HS-5 (cell line): ENCODE measurements around the gene TFAP2D.

Experiments used
- DNase-seq: peaks from one replicate; pipeline ENCODE4 v3.0.0-alpha.2; 2012; ENCODE audit warnings: low read depth

The TFAP2D gene

DNA sequence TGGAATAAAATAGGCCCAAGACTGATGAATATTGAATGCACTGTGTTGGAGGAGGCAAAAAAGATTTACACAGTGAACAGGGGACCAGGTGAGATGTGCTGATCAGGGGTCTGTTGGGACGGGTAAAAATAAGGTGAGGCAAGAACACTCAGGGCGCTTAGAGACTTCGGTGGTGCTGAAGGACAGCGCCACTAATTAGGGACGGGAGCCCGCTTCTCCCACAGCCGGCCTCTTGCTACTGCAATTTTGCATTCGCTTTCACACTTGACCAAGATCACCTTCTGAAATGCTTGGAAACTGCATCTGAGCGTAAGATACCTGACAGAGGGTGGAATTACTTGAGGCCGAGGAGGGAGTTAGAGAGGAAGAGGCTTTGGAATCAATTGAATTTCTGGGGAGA lies 7.3 kb downstream of the TFAP2D start:
- DNase-seq = no peak

DNA sequence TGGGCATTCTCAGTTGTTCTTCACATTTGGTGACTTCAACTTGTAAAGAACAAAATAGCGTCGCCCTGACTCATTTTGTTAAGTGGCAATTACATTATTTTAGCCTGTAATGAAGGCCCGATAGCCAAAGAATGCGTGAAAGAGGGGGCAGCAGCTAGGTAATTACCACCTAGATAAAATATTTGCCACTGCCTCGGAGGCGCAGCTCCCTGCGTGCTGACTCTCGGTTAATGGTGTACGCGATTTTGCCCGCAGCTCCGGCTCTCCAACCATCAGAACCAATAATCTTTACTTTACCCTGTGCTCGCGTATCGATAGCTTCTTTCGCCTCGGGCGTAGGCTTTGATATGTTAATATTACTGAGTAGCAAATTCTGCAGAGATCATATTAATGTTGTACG lies 8.7 kb downstream of the TFAP2D start:
- DNase-seq = no peak

DNA sequence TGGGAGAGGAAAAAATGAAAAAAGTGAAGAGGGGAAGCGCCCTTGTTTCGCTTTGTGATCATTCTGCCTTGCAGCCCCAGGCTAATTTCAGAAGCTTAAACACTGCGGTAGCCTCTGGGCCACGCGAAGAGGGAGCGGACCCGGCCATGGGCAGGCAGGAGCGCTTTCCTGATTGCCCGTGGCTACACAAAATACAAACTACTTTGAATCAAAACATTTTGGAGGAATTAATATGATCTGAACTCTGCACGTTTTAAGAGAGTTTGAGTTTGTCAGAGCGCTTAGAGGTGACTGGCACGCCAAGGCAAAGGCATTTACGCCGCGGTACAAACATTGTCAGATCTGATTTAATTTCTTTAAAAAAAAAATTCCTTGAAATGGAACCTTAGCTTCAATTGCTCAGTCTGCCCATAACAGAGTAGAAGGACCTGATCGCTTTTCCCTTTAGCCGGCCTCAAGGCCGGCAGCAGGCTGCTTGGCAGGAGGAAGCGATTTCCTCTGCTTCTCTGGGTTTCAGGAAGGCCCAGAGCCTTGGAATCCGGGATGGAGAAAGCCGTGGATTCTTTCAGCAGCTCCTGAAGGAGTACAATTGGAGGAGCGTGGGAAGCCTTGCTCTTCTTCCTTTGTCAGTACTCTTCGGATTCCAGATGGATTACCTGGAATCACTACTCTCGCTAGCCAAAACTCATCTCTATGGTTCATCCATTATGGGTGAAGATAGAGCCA lies 9.7 kb downstream of the TFAP2D start:
- DNase-seq = no peak

DNA sequence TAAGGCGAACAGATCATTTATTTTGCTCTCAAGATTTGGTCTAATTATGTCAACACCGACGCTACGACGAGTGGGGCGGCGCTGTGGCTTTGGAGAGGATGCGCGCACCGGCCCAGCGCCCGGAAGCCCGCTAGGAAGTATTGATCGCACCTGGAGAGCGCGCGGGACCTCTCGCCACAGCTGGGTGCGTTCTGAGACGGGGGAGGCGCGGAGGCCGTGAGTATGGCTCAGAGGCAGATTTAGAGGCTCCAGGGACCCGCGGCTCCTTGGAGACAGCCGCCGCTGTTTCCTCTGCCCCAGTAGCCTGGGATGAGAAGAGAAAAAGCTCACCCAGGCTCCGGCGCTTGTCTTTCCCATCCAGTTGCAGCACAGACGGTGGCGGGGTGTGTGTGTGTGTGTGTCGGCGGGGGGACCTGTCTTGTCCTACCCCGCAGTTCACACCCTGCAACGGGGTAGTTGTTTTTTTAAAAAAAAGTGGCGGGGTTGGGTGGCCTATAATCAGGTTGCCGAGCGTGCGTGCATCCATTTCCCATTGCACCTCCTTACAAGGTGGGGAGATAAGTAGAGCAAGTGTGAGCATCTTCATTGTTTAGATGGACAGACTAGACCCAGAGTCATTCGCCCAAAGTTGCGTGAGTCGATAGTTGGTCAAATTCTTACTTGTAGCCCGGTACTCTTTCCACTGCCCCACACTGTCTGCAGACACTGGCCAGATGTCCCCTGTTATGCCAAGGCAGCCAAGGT lies 11.2 kb downstream of the TFAP2D start:
- DNase-seq = no peak

DNA sequence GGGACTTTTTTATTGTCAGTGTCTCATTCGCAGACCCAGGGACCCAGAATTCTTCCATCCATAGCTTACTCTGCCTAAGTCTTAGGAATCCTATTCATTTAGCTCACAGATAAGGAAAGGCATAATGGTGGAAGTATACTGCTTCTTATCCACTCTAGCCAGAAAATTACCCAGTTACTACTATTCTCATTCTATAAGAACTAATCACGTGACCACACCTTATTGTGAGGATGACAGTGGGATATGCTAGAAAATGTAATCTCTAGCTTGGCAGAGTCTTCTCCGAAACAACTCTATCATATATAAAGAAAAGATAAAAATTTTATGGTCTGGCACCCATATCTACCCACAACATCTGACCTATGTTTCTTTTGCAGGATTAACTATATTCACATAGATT lies 21.2 kb downstream of the TFAP2D start:
- no peak for DNase-seq

DNA sequence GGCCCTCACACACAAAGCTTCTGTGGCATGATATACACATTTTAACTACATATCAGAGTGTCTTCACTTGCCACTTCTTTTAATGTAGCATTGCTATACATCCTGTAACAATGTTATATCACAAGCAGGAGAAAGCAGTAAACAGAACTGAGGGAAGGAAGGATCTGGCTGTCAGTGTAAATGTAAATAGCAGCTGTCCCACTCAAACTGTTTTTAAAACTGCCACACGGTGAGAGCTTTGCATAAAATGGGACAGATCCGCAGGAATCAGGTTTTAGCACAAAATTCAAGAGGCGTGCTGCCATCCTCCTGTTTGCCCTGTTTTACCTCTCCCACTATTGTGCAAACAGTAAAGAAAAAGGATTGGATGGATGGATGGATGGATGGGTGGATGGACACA lies 28.8 kb downstream of the TFAP2D start:
- DNase-seq = no peak

DNA sequence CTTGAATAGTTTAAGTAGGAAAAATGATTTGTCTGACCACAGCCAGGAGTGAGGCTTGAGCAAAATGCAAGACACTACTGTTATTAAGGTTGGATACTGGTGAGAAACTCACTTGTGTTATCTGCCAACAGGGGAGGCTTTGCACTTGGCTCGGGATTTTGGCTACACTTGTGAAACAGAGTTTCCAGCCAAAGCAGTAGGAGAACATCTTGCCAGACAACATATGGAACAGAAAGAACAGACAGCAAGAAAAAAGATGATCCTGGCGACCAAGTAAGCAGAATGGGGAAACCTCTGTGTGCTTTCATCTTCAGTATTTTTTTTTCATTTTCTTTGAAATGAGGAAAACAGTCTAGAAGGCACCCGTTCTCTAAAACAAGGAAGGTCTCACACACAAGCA lies 31.6 kb downstream of the TFAP2D start:
- no peak for DNase-seq

DNA sequence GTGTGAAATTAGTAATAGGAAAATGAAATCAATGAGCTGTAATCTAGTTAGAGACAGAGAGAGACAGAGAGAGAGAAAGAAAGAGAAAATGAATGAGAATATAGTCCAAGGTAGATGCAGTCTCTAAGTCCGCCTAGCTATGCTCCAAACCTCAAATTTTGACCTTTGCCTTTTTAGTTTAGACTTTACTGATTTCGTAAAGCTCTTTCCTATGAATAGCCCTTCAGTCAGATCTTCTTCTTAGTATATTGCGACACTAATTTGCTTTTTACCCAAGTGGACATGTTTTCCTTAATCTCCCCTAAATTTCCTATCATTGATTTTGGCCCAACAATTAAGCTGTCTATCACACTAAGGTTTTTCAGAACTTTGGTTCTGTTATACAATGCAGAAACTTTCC lies 49.5 kb downstream of the TFAP2D start:
- no peak for DNase-seq

DNA sequence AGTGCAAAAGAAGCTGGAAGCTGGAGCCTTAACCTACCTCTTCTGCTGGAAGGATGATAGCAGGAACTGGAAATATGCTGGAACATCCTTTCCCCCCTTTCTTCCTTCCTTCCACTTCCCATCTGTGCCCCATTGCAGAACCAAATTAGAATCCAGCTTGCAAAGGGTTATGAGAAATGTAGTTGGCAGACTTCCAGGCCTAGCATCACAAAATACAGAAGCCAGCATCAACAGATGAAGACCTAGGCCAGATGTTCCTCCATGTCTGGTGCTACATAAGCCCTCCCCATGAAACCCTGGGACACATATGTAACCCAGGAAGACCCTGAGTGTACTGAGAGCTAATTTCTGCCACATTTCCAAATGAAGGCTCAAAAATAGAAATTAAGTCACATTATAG lies 65.4 kb downstream of the TFAP2D start:
- DNase-seq = no peak

DNA sequence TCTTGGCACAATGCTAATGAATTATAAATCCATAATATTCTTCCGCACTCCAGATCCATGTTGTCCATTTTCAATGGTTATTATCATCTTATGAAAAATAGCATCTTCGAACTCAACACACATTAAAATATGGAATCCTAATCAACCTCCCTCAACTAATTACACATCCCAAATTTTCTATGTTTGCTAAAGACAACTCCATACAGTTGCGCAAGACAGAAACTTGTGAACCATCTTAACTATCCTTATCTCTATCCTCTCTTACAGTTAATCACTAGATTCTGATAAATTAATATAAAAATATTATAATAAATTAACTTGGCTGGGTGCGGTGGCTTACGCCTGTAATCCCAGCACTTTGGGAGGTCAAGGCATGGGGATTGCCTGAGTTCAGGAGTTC lies 67.1 kb downstream of the TFAP2D start:
- DNase-seq = no peak

DNA sequence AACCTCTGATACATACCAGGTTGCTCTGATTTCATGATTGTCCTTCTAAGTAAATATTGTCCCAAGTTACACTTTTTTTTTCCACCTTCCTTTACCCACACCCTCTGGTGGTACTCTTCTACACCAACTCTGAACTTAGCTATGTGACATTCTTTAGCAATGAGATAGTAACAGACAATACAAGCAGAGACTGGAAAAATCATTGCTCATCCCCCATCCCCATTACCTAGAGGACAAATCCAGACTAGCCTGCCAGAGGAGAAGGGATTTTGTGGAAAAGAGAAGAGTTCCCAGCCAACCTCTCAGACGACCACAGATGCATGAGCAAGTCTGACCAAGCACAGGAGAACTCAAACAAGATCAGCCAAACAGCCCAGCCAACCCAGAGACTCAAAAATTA lies 72.6 kb downstream of the TFAP2D start:
- DNase-seq = no peak

DNA sequence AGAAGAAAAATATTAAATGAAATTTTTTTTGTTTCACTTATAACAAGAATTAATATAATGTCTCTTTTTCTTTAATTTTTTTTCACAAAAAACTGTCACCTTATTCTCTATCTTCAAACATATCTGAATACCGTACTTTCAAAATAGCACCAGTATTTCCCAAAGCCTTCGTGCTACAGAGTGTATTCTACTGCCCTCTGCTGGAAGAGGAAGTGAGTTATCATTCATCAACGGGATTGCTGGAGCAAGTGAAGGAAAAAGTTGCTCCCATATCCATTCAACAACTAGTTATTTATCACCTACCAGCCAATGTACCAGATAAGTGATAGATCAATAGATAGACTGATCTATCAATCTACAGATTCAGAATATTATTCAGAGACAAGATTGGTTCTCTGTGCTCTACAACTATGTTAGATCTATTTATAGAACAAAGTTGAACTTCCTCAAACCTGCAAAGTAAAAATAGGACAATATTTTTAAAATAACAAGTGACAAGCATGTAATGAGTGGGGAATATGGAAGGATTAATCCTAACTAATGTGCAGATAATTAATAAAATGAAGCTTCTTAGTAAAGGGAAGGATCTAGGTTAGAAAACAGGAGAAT lies 78.7 kb downstream of the TFAP2D start:
- peak; percentile 23 for DNase-seq

DNA sequence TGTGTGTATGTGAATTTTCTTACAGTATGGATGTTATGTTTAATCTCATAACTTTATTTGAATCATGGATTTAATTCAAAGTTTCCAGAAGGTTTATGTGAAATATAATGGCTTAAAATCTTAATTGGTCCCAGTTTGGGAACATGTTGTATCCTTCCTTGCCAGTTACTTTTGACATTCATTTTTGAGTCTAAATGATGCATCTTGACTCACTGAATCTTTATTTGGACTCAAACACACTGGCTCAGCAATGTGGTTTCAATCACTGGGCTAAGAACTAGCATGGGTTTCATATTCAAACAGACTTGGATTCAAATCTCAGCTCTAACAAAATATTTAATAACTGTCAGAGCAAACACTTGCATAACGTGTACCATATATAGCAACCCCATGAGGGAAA lies 79.4 kb downstream of the TFAP2D start:
- no peak for DNase-seq

DNA sequence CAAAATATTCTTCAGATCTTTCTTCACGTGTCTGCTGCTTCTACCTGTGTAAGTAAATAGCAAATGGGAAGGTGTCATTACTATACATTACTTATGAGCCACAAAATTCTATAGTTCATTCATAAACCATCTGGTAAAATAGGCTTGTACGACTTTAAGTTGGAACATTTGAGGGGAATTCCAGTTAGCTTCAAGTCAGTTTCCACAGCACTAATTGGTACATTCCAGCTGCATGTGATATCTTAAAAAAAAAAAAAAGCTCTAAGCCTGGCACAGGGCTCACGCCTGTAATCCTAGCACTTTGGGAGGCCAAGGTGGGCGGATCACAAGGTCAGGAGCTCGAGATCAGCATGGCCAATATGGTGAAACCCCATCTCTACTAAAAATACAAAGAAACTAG lies 82.2 kb downstream of the TFAP2D start:
- no peak for DNase-seq

DNA sequence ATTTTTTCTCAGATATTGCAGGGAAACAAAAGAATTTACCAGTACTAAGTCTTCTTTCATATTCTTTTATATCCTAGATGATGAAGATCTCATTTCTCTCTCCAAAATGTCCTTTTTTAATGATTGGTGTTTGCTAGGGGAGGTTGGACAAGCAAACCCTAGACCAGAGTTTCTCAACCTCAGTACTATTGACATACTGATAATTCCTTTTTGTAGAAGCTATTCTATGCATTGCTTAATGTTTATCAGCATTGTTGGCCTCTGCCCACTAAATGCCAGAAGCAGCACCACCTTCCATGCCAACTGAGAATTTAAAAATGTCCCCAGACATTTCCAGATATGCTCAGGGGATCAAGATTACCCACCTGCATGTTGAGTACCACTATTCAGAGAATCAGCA lies 91.0 kb downstream of the TFAP2D start:
- DNase-seq = no peak

DNA sequence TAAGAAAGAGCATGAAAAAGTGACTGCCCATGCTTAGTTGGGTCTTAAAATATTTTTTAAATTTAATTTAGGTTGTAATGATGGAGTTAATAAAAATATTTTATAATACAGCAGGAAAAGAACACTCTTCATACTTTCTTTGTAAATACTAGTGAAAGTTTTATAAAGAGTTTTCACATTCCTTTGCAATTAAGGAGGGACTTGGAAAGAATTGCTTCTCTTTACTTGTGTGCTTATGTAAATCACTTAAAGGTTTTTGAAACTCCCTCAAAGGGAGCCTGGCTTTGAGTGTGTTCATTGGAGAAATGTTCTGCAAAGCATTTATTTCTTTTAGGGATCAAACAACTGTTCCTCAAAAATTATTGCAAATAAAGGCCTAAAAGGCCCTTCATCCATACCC lies 93.7 kb downstream of the TFAP2D start:
- no peak for DNase-seq

DNA sequence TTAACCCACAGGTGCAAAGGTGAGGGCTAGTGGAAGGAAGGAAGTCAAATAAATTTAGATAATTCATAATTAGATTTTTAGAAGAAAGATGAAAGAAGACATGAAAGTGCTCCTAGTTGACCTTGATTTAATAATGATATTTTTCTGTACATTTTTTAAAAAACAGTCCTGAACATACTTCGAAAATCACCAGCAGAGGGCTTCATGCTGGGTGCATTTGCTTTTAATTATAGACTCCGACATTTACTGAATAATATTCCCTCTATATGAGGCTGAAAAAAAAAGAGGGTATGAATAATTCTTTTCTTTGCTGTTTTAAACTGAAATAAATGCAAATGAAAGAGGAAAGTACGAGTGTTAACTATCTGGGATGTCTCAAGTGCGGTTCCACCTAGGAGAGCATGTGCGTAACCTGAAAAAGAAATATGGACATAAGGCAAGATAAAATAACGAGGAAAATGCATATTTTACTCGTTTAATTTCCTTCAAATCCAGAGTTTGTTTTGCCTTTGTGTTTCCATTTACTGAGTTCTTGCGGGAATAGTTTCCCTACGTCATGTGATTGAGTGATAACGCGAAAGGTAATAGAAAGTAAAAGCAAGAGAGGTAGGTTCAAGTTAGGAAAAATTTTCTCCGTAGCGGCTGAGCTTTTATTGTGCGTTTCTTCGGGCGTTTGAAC lies 102.2 kb downstream of the TFAP2D start:
- peak; percentile 24 for DNase-seq

DNA sequence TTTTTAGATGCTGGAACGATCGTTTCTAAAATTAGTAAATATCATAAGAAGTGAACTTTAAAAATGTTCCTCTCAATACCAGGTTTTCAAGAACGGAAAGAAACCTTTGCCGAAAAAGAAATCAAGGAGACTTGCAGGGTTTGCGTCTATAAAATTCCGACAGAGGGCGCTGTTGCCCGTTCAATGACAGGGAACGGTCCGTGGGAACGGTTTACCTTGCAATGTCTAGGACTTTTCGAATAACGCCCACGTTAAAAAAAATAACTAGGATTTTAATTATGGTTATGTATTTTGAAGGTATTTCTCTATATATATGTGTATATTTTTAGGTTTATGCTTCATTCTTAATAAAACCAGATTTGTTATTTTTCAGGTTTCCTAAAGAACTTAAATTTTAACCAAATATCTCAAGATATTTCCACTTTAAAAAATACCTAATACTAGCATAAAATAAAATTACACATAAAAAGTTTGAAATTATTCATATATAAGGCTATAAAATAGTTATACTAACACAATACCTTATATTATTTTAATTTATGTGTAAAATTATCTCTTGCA lies 102.9 kb downstream of the TFAP2D start:
- peak; percentile 55 for DNase-seq

DNA sequence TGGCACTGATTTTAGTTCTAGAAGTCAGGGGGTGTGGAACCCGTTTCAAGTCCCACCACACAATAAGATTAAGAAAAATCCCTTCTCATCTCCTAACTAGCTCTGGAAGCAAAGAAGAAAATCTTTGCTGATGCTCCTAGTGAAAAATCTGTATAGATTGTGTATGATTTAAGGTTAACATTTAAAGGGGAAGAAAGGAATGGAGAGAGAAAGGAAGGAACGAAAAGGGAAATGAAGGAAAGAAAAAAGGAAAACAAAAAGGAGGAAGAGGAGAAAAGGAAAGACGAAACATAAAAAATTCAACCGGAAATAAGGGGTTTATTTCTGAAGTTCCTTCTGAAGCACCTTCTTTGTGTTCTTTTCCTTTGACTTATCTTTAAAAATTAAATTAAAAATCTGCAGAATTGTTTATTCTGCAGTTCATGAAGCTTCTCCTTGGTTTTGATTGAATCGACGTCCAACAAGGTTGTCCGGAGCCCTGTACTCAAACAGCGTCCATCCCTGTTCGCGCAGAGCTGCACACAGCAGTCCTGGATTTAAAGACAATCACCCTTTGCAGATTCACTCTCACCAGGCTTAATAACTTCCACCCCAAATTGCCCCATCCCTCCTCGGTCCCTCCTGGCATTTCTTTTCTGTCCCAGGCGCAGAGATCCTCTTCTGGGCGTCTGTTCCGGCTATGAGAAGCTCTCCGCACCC lies 103.8 kb downstream of the TFAP2D start:
- no peak for DNase-seq

DNA sequence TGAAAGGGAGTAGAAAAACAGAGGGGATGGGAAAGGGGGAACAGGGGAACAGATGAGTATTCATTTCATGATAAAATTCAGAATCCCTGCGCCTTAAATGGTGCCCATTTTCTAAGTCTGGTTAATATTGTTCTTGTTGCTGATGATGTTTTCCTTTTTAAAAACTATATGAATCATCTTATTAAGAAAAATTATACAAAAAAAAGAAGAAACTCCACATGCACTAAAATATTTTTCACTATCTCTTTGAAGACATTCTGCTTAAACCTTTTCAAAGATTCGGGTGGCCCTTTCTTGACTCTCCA lies 104.3 kb downstream of the TFAP2D start:
- DNase-seq = no peak

DNA sequence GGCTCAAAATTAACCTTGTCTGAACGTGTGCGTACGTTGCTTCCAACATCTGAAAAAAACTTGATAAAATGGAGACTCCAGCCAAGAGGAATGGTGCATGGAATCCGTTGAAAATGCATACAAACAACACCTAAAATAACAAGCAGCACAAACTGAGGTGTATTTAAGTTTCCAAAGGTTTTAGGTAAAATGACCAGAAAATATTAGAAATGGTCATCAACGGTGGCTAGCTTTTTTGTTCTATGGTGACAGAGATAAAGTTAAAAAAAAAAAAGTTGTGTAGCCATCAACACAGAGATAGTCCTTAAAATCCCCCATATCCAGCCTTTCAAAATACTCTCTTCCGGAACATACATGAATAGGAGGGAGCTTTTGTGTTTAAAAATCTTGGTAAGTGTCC lies 104.7 kb downstream of the TFAP2D start:
- no peak for DNase-seq

DNA sequence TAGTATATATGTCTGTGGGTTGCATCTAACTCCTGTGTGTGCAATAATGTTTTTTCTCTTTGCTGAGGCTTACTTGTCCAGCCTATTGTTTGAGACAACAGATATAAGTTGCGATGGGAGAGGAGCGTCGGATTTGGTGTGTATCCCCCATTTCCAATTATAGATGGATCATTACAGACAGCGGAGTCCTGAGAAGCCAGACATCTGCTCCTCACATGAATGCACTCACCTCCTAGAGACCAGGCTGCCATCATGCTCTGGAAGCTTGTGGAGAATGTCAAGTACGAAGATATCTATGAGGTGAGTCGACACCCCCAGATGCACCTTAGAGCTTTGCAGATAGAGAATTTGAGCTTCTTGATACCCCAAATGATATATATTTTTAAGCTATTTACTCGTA lies 105.3 kb downstream of the TFAP2D start, which contains the start of gene TFAP2B:
Gene TFAP2B, plus strand, starts transcription at position 199 of the 400 bp plus-strand sequence. Its CDS starts 21 bp downstream, at position 220.
- DNase-seq = no peak
